DND-41 (cell line): ENCODE results near the gene ANKS1A.
"Not testable (repeated sequence)": the region's sequence is repeated elsewhere in the genome, so short reads cannot be mapped to it uniquely, and the experiment has no call there.

Source experiments
- ATAC-seq: fragments of 200-7000 bp; cut with Tn5 transposase; 3 replicates; pipeline ENCODE4 v1.9.1; 2021; ENCODE audit warnings: low read depth; ENCODE audit not compliant: insufficient read depth
- DNase-seq: peaks from one replicate; pipeline ENCODE4 v3.0.0-alpha.2; 2020
- H2AFZ ChIP-seq: 2 replicates; pipeline ENCODE4 v1.6.0; 2012; ENCODE audit warnings: low read depth, low read length
- H3K27ac ChIP-seq: 2 replicates; pipeline ENCODE4 v1.5.1; 2012; ENCODE audit warnings: low read length, inconsistent platforms
- H3K27me3 ChIP-seq: fragments of 200-600 bp; sonication (generic); 2 replicates; pipeline ENCODE4 v1.6.0; 2012; ENCODE audit warnings: low read length, mild to moderate bottlenecking, inconsistent platforms; ENCODE audit not compliant: insufficient read depth, poor library complexity
- H3K36me3 ChIP-seq: 2 replicates; pipeline ENCODE4 v1.5.1; 2012; ENCODE audit warnings: low read length, inconsistent platforms; ENCODE audit not compliant: insufficient read depth
- H3K4me1 ChIP-seq: 2 replicates; pipeline ENCODE4 v1.5.1; 2012; ENCODE audit warnings: mild to moderate bottlenecking, low read length; ENCODE audit not compliant: insufficient read depth
- H3K4me2 ChIP-seq: 2 replicates; pipeline ENCODE4 v1.6.0; 2012; ENCODE audit warnings: mild to moderate bottlenecking, moderate library complexity, low read length, inconsistent platforms; ENCODE audit not compliant: insufficient read depth
- H3K4me3 ChIP-seq, 2 experiments: fragments of 200-600 bp in 1 of 2; shearing (Covaris generic) in 1 of 2; 2 replicates each; pipeline ENCODE4 v1.5.1; 2012 to 2016; ENCODE audit warnings: inconsistent platforms in 2 of 2, low read length in 2 of 2, mild to moderate bottlenecking in 2 of 2, low read depth in 1 of 2, moderate library complexity in 1 of 2
- H3K79me2 ChIP-seq: 2 replicates; pipeline ENCODE4 v1.6.0; 2012; ENCODE audit warnings: low read length, inconsistent platforms; ENCODE audit not compliant: insufficient read depth
- H3K9ac ChIP-seq: 2 replicates; pipeline ENCODE4 v1.6.0; 2012; ENCODE audit warnings: low read depth, mild to moderate bottlenecking, inconsistent platforms, low read length, moderate library complexity
- H3K9me3 ChIP-seq: 2 replicates; pipeline ENCODE4 v1.5.1; 2012; ENCODE audit warnings: low read length, moderate library complexity, mild to moderate bottlenecking, inconsistent platforms; ENCODE audit not compliant: insufficient read depth, severe bottlenecking
- H4K20me1 ChIP-seq: 2 replicates; pipeline ENCODE4 v1.6.0; 2012; ENCODE audit warnings: low read length; ENCODE audit not compliant: insufficient read depth
- CTCF ChIP-seq: IDR thresholded peaks from 2 replicates; pipeline ENCODE4 v1.5.1; 2012; ENCODE audit warnings: borderline replicate concordance, low read length, moderate library complexity, mild to moderate bottlenecking; ENCODE audit not compliant: poor library complexity, severe bottlenecking; ENCODE audit errors: extremely low read depth
- EZH2 ChIP-seq: IDR thresholded peaks from 3 replicates; pipeline ENCODE4 v1.6.1; 2012; ENCODE audit warnings: borderline replicate concordance, low read depth, mild to moderate bottlenecking, moderate library complexity, low read length, inconsistent platforms; ENCODE audit not compliant: severe bottlenecking

Gene ANKS1A

GRCh38 chr6:35099116-35099515, 210.1 kb downstream of the ANKS1A start:
- Histone ChIP-seq H3K9ac (no peak overlapping the region), H3K9me3 (no peaks in the 10 kb centered on the region), H3K4me2 (no peak overlapping the region), H3K4me1 (no peaks in the 10 kb centered on the region), H3K36me3 (no peaks in the 10 kb centered on the region), H3K4me3 (no peak overlapping the region), H2AFZ (no peak overlapping the region), H3K27ac (no peak overlapping the region), H4K20me1 (no peaks in the 10 kb centered on the region), H3K79me2 (no peaks in the 10 kb centered on the region), H3K27me3 (no peaks in the 10 kb centered on the region)
- no peak for TF ChIP-seq EZH2
- no peak for TF ChIP-seq CTCF
- ATAC-seq = no peak
- no peak for DNase-seq

- DNase-seq (no peak), ATAC-seq (no peak)
Observed at GRCh38 chr6:35105078-35105477, 216.0 kb downstream of the ANKS1A start.

GRCh38 chr6:35106061-35106460, 217.0 kb downstream of the ANKS1A start:
- not testable (repeated sequence) for H3K27ac ChIP-seq, H3K4me2 ChIP-seq, H3K79me2 ChIP-seq, H2AFZ ChIP-seq, H3K27me3 ChIP-seq, H3K36me3 ChIP-seq, ATAC-seq, H3K9me3 ChIP-seq, H3K9ac ChIP-seq, H3K4me3 ChIP-seq, DNase-seq, H4K20me1 ChIP-seq, H3K4me1 ChIP-seq

More at GRCh38 chr6:35105078-35105477, 216.0 kb downstream of the ANKS1A start:
- no peak overlapping the region for H2AFZ ChIP-seq
- H3K27ac ChIP-seq = no peak overlapping the region
- no peak overlapping the region for H3K9ac ChIP-seq
- no peak overlapping the region for H3K4me3 ChIP-seq
- TF ChIP-seq EZH2 = no peak
- TF ChIP-seq CTCF = no peak
- no peaks in the 10 kb centered on the region for H3K27me3 ChIP-seq
- H3K36me3 ChIP-seq = no peaks in the 10 kb centered on the region
- no peaks in the 10 kb centered on the region for H3K79me2 ChIP-seq
- no peaks in the 10 kb centered on the region for H4K20me1 ChIP-seq
- H3K9me3 ChIP-seq = no peaks in the 10 kb centered on the region
- H3K4me1 ChIP-seq = no peaks in the 10 kb centered on the region
- no peak overlapping the region for H3K4me2 ChIP-seq

- H3K4me3 ChIP-seq, H2AFZ ChIP-seq, ATAC-seq, H3K9me3 ChIP-seq, H3K9ac ChIP-seq, H3K79me2 ChIP-seq, H3K4me1 ChIP-seq, DNase-seq, H3K27ac ChIP-seq, H3K4me2 ChIP-seq, H4K20me1 ChIP-seq, H3K36me3 ChIP-seq, H3K27me3 ChIP-seq: not testable (repeated sequence)
Observed at GRCh38 chr6:35107208-35107607, 218.2 kb downstream of the ANKS1A start.

GRCh38 chr6:35107761-35108160, 218.7 kb downstream of the ANKS1A start:
- H2AFZ ChIP-seq, H4K20me1 ChIP-seq, DNase-seq, H3K36me3 ChIP-seq, H3K27ac ChIP-seq, H3K4me2 ChIP-seq, H3K4me3 ChIP-seq, H3K9me3 ChIP-seq, H3K4me1 ChIP-seq, H3K27me3 ChIP-seq, H3K9ac ChIP-seq, ATAC-seq, H3K79me2 ChIP-seq: not testable (repeated sequence)
